Caco-2 (cell line): ENCODE measurements around the gene ADAM17. TPM values are rescaled to one million over a fixed set of nuclear protein-coding genes. Genes with fewer than 3 reads are reported as not detected.

ENCODE experiments used
- BruUV-seq: library from RNA; stranded (reverse); fragments of 400-500 nt; replicated peaks from 2 replicates; lab custom pipeline; 2021; lab: Mats Ljungman, UMichigan
- CTCF ChIA-PET: fragments of 300-600 bp; sonication (Branson Sonifier 250); formaldehyde crosslinking; loops from one replicate; lab custom pipeline; 2022; ENCODE audit warnings: antibody characterized with exemption; lab: Charles Lee
- POLR2A ChIA-PET: fragments of 300-600 bp; sonication (Branson Sonifier 250); formaldehyde crosslinking; loops from one replicate; lab custom pipeline; 2022; ENCODE audit warnings: antibody characterized with exemption; lab: Charles Lee
- DNase-seq, 2 experiments: peaks; one replicate each; pipeline versions ENCODE4 v3.0.0 to v3.0.0-alpha.2; 2020 to 2022
- H3K27me3 ChIP-seq: replicated peaks from 2 replicates; pipeline ENCODE4 v1.6.0; 2011; ENCODE audit warnings: low read length; ENCODE audit not compliant: control insufficient read depth, insufficient read depth
- H3K36me3 ChIP-seq: 2 replicates; pipeline ENCODE4 v1.5.1; 2011; ENCODE audit warnings: low read length; ENCODE audit not compliant: control insufficient read depth, insufficient read depth
- H3K4me1 ChIP-seq: fragments of 250-450 bp; sonication (Bioruptor Pico); 2 replicates; pipeline ENCODE4 v1.5.1; 2020; ENCODE audit warnings: mild to moderate bottlenecking
- H3K4me3 ChIP-seq: 2 replicates; pipeline ENCODE4 v1.5.1; 2011; ENCODE audit warnings: low read depth, mild to moderate bottlenecking, control low read depth, low read length
- H3K9me3 ChIP-seq: fragments of 250-450 bp; sonication (Bioruptor Pico); 2 replicates; pipeline ENCODE4 v1.5.1; 2020; ENCODE audit warnings: mild to moderate bottlenecking, moderate library complexity
- H3K27ac Mint-ChIP-seq: one replicate; pipeline ENCODE4 v1.8.0; 2022; ENCODE audit warnings: mixed read lengths; ENCODE audit not compliant: unreplicated experiment
- H3K27me3 Mint-ChIP-seq: one replicate; pipeline ENCODE4 v1.8.0; 2022; ENCODE audit warnings: mixed read lengths; ENCODE audit not compliant: insufficient read depth, unreplicated experiment
- H3K36me3 Mint-ChIP-seq: one replicate; pipeline ENCODE4 v1.8.0; 2022; ENCODE audit warnings: mild to moderate bottlenecking, mixed read lengths; ENCODE audit not compliant: insufficient read depth, unreplicated experiment
- H3K4me1 Mint-ChIP-seq: one replicate; pipeline ENCODE4 v1.8.0; 2022; ENCODE audit warnings: low read depth, mixed read lengths; ENCODE audit not compliant: unreplicated experiment
- H3K4me3 Mint-ChIP-seq: one replicate; pipeline ENCODE4 v1.8.0; 2022; ENCODE audit warnings: mild to moderate bottlenecking, moderate library complexity, mixed read lengths; ENCODE audit not compliant: unreplicated experiment
- H3K9me3 Mint-ChIP-seq: one replicate; pipeline ENCODE4 v1.8.0; 2022; ENCODE audit warnings: mixed read lengths; ENCODE audit not compliant: unreplicated experiment
- CTCF ChIP-seq, 2 experiments: fragments of 200-600 bp in 1 of 2; IDR thresholded peaks; 1 replicate in 1 of 2; 2 replicates in 1 of 2; pipeline versions ENCODE4 v1.5.1 to v1.8.0; 2011 to 2022; ENCODE audit warnings: antibody characterized with exemption in 1 of 2, control low read depth in 1 of 2, inconsistent platforms in 1 of 2, low read depth in 1 of 2, low read length in 1 of 2, mild to moderate bottlenecking in 1 of 2, moderate library complexity in 1 of 2; ENCODE audit not compliant: insufficient read depth in 1 of 2, severe bottlenecking in 1 of 2, unreplicated experiment in 1 of 2
- intact Hi-C: fragments of 100-400 bp; cut with micrococcal nuclease; formaldehyde crosslinking; loops from one replicate; pipeline ENCODE4 v1.10.0; 2022; ENCODE audit not compliant: unreplicated experiment
- total RNA-seq: library from RNA; stranded (reverse); gene quantifications from 2 replicates; pipeline ENCODE4 v1.2.3, GENCODE V29; 2022

The ADAM17 gene
- total RNA-seq, 1 experiment from 2014 or later, result 40.5 TPM

- DNase-seq, result no peak
- POLR2A ChIA-PET, result interaction anchor here (0.6 to 1.1 kb wide), 2 partner anchors 35 to 36 kb away, joined by 3 to 9 read pairs; no protein-coding TSS in a partner anchor
- no TSS peak for BruUV-seq
- Mint-ChIP-seq H3K27ac (peak overlapping the region; percentile 20), H3K4me3 (no peak overlapping the region), H3K4me1 (peaks cover 19% of the 10 kb centered on the region), H3K36me3 (peaks cover 63% of the 10 kb centered on the region), H3K9me3 (peaks cover 3% of the 10 kb centered on the region), H3K27me3 (no peaks in the 10 kb centered on the region)
- H3K36me3 ChIP-seq, result no peaks in the 10 kb centered on the region
- H3K9me3 ChIP-seq, result no peaks in the 10 kb centered on the region
- H3K4me3 ChIP-seq, result no peak overlapping the region
- CTCF ChIA-PET, result no interaction called here
- no peak for TF ChIP-seq CTCF (IDR thresholded peaks at IDR 0.05; ENCODE audit: insufficient read depth in 1 of 2, low read depth in 1 of 2, low read length in 1 of 2, severe bottlenecking in 1 of 2, unreplicated experiment in 1 of 2)
- H3K27me3 ChIP-seq, result no peaks in the 10 kb centered on the region
- intact Hi-C loops, result no loop called here
- no peaks in the 10 kb centered on the region for H3K4me1 ChIP-seq
Observed at GRCh38 chr2:9594366-9595054, 38.9 kb upstream of the ADAM17 start.

DNA sequence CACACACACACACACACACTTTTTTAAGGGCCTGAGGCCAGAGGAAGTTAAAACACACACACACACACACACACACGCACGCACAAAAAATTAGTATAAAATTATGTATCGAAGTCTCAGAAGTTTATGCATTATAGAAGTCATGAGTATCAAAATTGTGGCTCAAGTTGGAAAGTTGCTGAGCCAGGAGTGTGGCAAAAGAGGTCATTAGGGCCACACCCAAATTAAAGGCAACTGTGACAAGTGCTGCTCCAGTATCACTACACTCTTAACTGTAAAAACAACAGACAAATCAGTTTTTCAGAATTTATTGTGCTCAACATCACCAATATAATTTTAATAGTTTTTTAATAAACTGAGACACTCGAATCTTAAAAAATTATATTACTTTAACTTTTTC is 38.3 kb upstream of the ADAM17 start:
- Mint-ChIP-seq H3K9me3 (no peaks in the 10 kb centered on the region), H3K27me3 (no peaks in the 10 kb centered on the region), H3K36me3 (peaks cover 57% of the 10 kb centered on the region), H3K27ac (no peak overlapping the region), H3K4me3 (no peak overlapping the region), H3K4me1 (peaks cover 18% of the 10 kb centered on the region)
- ChIA-PET POLR2A (interaction anchor here (1.1 kb wide), 1 partner anchor 36 kb away, joined by 3 read pairs; no protein-coding TSS in a partner anchor), CTCF (no interaction called here)
- Histone ChIP-seq H3K9me3 (no peaks in the 10 kb centered on the region), H3K36me3 (no peaks in the 10 kb centered on the region), H3K27me3 (no peaks in the 10 kb centered on the region), H3K4me1 (no peaks in the 10 kb centered on the region), H3K4me3 (no peak overlapping the region)
- TF ChIP-seq CTCF (IDR thresholded peaks at IDR 0.05; ENCODE audit: insufficient read depth in 1 of 2, low read depth in 1 of 2, low read length in 1 of 2, severe bottlenecking in 1 of 2, unreplicated experiment in 1 of 2), result no peak
- BruUV-seq, result no TSS peak
- intact Hi-C loops, result no loop called here
- DNase-seq, result no peak

- no peak for DNase-seq
- Histone ChIP-seq H3K4me1 (no peaks in the 10 kb centered on the region), H3K36me3 (no peaks in the 10 kb centered on the region), H3K9me3 (no peaks in the 10 kb centered on the region), H3K27me3 (no peaks in the 10 kb centered on the region), H3K4me3 (no peak overlapping the region)
- Mint-ChIP-seq H3K4me3 (no peak overlapping the region), H3K9me3 (no peaks in the 10 kb centered on the region), H3K27me3 (no peaks in the 10 kb centered on the region), H3K27ac (no peak overlapping the region), H3K4me1 (peaks cover 12% of the 10 kb centered on the region), H3K36me3 (peaks cover 54% of the 10 kb centered on the region)
- POLR2A ChIA-PET, result no interaction called here
- CTCF ChIA-PET, result interaction anchor here (0.6 kb wide), 1 partner anchor 14 kb away, joined by 3 read pairs; no protein-coding TSS in a partner anchor
- intact Hi-C loops, result no loop called here
- no peak for TF ChIP-seq CTCF (IDR thresholded peaks at IDR 0.05; ENCODE audit: insufficient read depth in 1 of 2, low read depth in 1 of 2, low read length in 1 of 2, severe bottlenecking in 1 of 2, unreplicated experiment in 1 of 2)
- no TSS peak for BruUV-seq
Observed at GRCh38 chr2:9592699-9593098, 37.1 kb upstream of the ADAM17 start.
